HG02885 (cell line): ENCODE results near the gene INAFM2.

ENCODE experiments used
- ATAC-seq: cut with Tn5 transposase; IDR thresholded peaks from one replicate; pipeline ENCODE4 v1.9.1; 2021; ENCODE audit warnings: mild to moderate bottlenecking; ENCODE audit not compliant: unreplicated experiment, poor library complexity

INAFM2 gene

DNA sequence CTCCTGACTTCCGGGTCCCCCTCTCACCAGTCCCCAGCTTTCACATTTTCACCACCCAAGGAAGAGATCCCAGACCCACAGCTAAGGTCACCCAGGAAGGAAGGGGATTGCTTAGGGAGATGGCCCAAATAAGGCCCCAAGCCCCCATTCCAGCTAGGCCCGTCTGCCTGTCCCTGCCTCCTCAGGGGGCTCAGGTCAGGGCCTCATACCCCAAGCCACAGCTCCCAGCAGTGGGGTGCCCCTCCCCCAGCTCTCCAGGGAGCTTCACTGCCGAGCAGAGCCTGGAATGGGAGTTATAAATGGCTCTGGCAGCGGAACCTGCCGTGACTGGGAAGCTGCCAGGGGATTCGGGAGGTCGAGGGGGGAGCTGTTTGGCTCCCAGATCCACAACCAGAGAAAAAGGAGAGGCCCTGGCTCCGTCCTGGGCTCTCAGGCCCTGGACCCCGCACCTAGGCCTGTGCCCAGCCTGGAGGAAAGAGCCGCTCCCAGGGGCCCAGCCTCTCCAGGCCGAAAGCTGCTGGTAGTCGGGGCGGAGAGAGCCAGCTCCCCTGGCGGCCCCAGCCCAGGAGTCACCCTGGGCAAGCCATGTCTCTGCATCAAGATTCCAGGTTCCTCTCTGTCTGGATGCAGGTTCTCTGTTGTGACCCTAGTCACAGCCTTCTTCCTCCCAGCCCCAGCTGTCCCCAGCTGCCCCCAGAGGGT, 16.7 kb downstream of the INAFM2 start:
- no peak for ATAC-seq

GRCh38 chr15:40340740-40341400, 17.4 kb downstream of the INAFM2 start, which contains the start of gene CCDC9B:
CCDC9B (minus strand) TSS chr15:40340939; CDS start chr15:40340819, 120 bp downstream.
- ATAC-seq: no peak

DNA sequence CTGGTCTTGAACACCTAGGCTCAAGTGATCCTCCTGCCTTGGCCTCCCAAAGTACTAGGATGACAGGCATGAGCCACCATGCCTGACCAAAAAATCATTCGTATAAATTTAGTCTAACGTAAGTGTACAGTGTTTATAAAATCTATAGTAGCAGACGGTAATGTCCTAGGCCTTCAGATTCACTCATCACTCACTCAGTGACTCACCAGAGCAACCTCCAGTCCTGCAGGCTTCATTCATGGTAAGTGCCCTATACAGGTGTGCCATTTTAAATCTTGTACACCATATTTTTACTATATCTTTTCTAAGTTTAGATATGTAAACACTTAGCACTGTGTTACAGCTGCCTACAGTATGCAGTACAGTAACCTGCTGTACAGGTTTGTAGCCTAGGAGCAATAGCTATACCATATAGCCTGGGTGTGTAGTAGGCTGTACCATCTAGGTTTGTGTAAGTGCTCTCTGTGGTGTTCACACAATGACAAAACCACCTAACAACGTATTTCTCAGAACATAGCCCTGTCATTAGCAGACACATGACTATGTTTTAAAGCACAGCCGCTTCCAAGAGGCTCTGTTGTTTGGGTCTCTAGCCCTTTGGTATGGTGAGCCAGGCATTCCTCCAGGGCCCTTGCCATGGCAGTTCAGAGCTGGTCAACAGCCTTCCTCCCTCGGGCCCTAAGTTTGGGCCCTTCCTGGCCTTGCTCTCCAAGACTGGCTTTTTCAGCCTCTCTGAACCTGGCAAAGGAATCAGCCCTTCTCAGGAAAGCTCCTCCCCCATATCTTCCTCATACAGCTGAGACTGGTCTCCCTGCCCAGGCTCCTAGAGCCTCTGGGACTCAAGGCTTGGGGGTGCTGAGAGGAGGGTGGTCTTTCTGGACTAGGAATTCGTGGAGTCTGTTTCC, 19.2 kb downstream of the INAFM2 start:
- no peak for ATAC-seq

DNA sequence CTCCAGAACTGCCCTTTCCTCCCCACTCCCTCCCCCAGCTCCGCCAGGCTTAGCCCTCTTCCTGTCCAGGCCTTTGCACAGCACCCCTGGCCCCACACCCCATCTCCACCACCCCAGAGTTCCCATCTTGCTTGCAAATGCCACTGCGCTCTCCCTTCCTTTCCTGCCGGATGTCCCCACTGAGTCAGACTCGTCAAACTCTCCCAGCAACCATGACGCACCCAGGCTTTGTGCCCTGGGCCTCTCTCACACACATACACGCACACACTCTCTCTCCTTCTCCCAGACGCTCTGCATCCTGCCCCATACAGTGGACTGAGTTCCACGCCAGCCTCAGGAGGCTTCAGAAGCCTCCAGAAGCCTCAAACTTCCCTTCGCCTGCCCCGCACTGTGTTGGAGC, 20.0 kb downstream of the INAFM2 start:
- ATAC-seq: no peak

GRCh38 chr15:40344217-40344616, 20.7 kb downstream of the INAFM2 start:
- ATAC-seq: no peak

DNA sequence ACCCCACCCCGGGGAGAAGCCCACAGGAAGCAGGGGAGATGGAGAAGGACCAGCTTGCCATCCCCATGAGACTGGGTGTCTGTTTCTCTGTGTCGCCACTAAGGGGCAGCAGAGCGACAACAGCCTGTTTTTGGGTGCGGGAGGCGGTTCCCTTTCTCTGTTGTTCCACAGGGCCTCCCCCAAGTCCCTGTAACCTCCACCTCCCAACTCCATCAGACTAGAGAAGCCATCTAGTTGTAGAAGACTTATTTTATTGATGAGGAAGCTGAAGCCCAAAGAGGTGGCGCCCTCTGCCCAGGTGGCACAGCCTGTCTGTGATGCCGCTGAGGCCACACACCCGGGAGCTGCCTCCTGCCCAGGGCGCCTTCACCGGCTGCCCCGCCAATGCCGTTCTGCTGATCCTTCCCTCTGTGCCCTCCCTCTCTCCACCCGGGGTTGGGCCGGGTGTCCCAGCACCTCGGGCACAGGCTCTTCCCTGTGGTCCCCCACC, 21.2 kb downstream of the INAFM2 start:
- no peak for ATAC-seq

DNA sequence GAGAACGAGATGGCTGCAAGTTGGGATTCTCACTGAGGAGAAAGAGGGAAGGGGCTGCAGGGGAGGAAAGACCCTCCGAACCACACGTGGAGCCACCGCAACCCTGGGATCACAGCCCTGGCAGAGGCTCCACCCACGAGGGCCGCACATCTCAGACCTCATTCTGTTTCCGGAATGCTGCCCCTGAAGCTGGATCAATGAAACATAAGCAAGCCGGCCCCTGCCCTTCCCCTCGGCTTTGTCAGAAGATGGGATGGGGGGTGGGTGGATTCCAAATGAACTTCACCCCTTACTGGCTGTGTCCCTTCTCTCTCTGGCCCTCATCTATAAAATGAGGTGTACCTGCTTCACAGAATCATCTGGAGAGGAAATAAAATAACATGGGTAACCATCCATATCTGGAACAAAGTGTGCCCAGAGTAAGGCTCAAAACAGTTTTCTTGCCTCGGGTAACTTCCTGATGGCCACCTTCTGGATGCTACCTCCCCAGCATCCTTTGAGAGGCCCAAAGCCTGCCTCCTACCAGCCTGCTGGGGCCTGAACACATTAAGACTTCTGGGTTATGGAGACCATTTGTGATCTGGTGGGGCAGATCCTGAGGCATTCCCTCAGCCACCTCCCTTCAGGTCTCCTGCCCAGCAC, 21.9 kb downstream of the INAFM2 start:
- no peak for ATAC-seq

DNA sequence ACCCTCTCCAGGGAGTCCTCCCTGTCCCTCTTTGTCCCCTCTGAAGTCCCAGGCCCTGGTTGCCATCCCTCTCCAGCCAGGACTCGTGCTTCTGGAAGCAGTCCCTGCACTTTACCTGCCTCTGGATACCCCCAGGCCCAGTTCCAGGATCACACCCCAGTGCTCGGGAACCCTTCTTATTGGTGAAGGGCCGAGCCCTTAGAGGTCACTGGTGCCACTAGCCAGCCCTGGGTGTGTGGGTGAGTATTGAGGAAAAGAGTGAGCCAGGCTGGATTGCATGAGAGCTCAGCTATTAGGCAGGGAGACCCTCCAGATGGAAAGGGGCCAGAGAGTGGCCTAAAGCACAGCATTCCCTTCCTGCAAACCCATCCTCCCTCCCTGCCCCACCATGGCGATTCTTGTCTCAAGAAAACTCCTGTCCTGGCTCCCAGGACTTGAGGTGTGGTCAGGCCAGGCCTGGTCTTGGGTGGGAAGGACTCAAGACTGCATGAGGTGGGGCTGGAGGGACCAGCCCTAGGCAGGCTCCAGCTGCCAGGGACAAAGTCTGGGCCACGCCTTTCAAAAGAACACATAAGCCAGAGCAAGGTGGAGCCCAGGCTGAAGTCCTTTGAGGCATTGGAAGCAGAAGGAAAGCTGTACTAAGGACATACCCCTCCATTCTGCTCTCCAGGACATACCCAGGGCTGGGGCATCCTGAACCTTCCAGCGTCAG, 22.5 kb downstream of the INAFM2 start:
- ATAC-seq: no peak

DNA sequence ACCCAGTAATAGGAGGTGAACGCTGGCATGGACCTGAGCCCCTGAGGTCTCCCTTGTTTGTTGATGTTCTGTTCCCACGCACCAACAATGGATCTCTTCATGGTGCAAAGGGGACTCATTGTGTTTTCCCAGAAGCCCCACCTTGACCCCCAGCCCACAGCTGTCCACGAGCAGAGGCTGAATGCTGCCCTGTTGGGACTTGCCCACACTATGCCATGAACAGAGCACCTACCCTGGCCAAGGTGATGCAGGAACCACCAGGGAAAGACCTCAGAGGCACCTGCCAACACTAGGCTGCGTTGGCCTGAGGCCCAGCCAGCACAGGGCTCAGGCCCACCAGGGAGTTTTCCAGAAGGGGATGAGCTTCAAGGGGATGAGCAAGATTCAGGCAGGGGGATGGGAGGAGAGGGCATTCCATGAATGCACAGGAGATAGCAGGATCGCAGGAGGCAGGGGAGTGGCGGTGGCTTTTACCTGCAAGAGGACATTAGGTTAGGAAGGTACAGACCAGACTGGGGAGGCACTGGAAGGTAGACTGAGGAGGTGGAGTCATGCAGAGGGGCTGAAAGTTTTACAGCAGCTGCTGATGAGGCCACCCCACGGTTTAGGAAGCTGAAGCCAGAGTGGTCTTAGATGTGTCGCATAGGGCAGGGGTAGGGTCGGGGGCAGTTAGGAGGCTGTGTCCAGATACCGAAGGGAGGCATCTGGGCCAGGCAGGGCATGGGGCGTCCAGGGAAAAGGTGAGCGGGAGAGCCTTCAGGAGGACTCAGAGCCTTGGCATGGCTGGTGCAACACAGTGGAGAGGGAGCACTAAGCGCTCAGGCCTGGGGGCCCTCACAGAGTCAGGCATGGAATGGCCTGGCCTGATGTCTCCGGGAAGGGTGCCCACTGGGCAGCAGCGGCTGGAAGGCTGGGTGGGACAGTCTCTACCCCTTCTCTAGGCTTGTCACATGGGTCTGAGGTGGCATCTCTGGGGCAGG, 23.4 kb downstream of the INAFM2 start:
- ATAC-seq: no peak

- ATAC-seq: no peak
Observed at GRCh38 chr15:40347559-40348473, 24.3 kb downstream of the INAFM2 start.

- ATAC-seq: no peak
Observed at GRCh38 chr15:40348474-40348870, 25.0 kb downstream of the INAFM2 start.

DNA sequence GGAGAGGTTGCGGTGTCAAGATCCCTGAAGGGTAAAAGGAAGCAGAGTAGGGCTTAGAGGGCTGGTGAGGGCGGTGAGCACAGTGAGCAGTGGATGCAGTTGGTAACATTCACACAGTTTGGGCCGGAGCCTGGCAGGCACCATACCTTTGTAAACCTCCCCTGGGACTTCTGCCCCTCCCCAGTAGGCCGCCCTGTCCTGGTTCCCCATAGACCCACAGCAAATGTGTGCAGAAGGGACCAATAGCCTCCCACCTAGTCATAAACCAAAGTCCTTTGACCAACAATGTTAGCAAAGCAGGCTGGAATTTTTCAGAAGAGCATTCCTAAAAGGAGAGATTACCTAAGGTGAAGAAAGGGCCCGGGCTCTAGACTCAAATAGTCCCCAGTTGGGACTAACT, 25.7 kb downstream of the INAFM2 start:
- ATAC-seq: no peak

DNA sequence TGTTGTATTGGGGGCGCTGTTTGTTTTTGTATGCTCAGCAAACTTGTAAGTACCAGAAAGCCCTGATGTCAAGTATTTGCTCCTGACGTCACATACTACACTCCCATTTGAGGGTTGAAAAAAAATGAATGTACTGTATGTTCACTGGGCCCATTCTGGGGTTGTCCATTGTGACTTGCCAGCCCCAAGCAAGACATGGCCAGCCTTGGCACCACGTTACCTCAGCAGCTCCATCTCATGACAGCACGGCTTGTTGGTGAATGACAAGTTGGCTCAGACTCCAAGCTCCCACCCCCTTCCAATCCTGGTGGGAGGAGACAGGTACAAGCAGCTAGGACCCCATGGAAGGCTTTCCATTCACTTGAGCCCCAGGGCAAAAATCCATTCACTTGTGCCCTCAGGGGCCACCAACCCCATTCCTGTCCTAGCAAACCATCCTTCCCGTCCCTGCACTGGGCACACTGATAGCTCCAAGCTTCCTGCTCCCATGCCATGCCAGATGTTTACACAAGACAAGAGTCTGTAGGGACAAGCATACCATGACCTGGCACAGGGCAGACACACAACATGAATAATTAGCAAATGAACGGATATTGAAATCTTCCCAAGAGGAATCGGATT, 28.9 kb downstream of the INAFM2 start:
- no peak for ATAC-seq

DNA sequence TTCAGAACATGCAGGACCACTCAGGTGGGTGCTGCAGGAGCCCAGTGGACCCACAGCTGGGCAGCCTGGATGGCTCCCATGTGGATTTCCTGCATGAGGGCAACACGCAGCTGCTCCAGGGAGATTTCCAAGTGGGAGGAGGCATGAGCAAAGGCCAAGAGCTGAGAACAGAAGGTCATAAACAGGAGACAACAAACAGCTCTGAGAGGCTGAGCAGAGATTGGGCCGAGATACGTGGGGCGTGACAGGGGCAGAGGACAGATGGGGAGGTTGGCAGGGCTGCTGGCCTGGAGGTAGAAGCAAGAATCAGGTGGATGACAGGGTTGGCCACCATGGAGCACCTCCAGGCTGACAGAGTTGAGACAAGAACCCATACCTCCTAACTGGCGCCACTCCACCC, 30.2 kb downstream of the INAFM2 start:
- no peak for ATAC-seq

- no peak for ATAC-seq
Observed at GRCh38 chr15:40354408-40355171, 31.1 kb downstream of the INAFM2 start.

GRCh38 chr15:40355976-40356585, 32.6 kb downstream of the INAFM2 start:
- ATAC-seq: no peak
